Inferior parietal cortex (tissue), 1 donor: ENCODE data around the gene TSPAN9.

Experiments
- DNase-seq: peaks from one replicate; pipeline ENCODE4 v3.0.0-alpha.2; 2016; ENCODE audit errors: extremely low spot score

The TSPAN9 gene

DNA sequence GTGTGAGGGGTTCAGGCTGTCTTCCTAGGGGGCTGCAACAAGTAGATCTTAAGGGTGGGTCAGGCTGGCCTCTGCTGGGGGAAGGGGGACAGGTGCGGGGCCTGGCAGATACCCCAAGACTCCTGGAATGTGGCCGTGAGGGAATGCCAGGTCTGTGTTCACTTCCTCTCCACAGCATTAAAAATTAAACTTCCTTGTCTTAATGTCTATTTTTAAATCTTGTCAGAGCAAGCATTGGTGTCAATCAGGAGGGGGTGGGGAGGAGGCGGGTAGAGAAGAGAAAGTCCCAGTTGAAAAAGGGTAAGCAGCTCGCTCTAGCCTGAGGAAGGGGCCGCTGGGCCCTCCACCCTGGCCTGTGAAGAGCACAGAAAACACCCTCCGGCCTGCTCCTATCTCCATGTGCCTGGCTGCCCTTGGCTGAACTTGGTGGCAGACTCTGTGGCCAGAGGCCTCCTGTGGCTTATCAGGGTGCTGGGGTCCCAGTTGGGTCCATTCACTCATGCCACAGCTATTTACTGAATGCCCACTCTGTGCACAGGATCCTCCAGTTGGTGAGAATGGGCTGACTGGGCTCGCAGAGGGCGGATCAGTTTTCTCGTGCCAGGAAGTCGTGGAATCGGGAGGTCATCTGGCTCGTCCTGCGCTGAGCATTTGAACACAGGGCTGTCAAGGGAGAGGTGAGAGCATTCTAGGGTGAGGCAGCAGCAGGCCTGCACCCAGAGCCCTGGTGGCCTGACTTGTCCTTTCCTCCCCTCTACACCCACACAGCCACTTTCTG lies 128.8 kb downstream of the TSPAN9 start:
- no peak for DNase-seq

DNA sequence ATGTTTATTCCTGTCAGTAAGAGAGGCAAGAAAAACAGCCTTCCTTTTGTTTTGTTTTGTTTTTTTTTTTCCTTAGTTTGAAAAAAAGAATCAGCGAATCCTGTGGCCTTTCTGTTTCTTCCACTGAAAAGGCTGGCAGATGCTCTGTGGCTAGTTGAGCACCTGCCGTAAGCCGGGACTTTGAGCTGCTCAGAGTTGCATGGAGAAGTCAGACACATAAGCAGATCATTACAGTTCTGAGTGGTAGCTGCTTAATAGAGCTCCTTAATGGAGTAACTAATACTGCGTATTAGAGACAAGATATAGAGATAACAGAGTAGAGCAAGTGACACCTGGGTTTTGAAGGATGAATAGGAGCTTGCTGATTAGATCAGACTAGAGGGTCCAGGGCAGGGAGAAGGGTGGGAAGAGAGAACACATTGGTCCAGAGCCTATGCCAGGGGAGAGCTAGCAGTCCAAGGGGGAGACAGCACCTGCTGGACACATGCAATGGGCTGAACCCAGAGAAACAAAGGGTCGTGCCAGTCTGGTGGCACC lies 129.4 kb downstream of the TSPAN9 start:
- DNase-seq = no peak

DNA sequence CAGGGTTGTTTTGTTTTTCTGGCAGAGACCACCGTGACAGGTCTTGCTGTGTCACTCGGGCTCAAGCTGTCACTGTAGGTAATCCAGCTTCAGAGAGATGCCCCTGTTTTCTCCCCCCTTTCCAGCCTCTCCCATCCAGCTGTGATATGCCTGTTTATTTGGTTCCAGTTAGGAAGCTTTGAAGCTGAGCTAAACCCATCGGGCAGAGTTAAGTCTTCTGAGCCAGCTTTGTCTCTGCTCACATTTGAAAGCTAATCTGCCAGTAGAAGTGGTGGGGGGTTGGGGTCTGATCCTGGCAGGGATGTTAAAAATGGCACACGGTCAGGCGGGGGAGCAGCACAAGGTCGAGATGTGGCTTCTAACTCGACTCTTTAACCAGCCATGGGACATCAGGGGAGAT lies 130.0 kb downstream of the TSPAN9 start:
- DNase-seq = no peak

DNA sequence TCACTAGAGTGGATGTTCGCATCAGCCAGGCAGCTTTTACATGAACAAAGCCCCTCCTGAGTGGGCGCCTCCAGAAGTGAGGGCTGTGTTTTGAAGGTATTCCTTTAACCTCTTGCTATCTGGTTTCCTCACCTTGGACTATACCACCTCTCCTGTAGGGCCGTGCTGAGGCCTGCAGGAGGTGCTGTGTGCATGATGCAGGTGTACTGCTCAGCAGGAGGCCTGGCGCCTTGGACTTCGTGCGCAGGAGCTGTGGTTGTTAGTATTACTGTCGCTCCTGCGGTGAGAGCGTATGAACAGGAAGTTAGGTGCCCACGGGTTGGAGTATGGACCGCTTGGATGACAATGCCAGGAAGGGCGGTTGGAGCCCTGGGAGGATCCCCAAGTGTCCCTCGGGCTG lies 130.7 kb downstream of the TSPAN9 start:
- no peak for DNase-seq

DNA sequence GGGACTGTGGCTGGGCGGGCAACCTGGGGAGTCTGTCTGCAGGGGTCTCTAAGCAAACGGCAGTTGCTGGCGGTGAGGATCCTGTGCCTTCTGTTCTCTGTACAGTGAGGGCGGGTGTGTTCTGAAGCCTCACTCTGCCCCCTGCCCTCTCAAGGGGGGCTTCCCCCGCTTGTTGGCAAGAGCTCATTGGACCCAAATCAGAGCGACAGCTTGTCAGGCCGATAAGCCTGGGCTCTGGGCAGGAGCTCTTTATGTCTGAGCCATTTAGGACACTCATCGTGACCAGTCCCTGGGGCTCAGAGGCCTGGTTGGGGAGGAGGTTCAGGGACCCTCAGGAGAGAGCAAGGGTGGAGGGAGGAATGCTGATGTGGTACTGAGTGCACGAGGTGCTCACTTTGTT lies 136.0 kb downstream of the TSPAN9 start:
- DNase-seq = no peak

DNA sequence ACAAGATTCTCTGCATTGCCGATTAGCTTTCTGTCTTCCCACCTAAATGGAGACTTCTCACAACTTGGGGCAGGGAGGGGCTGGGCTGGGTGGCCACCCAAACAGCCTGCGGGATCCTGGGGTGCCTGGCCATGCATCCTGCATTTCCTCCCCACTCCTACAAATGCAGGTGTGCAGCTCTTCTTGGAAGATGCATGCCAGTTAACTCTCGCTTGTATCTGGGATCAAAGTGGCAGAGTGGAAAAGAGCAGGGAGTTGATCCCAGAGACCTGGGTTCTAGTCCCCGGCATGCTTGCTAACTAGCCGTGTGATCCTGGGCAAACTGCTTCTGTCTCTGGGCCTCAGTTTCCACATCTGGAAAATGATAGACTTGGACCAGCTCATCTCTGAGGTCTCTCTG lies 136.6 kb downstream of the TSPAN9 start:
- DNase-seq = no peak

DNA sequence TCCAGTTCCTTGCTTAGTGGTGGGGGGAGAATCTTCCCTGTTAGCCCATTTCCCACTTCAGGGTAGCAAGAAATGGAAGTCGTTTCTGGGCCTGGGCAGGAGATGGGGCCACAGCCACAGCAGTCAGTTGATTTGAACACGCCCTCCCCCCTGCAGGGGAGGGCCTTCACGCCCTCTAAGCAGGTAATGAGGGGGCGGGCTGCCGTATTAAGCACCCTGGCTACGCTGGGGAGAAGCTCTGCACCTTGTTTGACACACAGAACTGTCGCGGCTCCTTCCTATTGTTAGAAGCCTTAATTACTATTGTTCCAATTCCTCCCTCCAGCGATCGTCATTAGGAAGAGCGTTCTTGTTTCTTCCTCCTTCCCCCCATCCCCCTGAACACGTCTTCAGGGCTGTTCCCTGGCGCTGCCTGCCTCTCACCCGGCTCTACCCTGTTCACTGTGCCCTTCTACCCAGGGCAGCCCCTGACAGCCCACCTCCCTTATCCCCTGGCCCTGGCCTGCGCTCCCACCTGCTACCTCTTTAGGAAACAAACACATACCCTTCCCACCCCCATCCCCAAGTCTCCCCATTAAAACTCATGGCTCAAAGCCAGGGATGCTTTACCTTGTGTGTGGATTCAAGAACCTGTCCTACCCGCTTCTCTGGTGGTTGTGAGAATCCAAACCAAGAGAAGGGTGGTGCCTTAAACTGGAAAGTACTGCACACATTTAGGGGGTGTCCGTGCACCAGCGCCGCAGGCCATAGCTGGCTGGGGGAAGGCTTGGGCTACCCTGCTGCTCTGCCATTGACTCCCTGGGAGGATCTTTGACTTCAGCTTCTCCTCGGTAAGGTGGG lies 137.6 kb downstream of the TSPAN9 start:
- no peak for DNase-seq

DNA sequence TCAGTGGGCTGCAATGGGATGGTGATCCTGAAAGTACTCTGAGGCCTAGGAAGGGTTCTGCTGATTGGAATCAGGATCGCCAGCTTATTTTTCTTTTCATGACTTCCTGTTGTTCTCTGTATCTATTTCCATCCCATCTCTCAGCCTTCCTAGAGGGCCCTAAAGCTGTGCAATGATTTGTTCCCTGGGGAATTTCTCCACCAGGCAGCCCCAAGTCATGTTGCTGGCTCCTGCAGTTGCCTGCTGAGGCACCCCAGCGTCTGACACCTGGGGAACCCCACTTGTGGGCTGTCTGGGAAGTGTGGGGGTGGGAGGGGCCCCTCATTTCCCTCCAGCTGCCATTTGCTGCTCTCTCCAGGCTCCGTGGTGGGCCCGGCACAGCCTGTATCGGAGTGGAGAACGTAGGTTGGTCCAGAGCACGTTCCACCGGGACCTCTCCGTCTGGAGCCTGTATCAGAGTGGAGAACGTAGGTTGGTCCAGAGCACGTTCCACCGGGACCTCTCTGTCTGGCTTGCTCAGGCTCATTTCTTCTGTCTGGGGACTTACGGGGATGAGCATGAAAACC lies 138.3 kb downstream of the TSPAN9 start:
- DNase-seq = no peak

DNA sequence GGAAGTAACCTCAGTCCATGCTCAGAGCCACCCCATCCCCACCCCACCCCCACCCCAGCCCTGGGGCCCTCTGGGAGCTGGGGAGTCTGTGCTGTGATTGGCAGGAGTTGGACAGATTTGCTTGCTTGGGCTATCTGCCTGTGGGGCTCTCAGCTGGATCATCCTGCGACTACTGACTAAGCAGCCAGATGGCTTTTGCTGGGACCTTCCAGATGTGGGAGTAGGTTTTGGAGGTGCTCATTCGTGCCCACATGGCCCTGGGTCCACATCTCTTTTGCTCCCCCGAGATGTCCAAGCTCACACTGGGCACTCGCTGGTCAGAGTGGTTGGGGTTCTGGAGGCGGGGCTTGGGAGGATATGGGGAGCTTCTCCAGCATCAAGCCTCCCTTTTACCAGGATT lies 138.9 kb downstream of the TSPAN9 start:
- DNase-seq = no peak

DNA sequence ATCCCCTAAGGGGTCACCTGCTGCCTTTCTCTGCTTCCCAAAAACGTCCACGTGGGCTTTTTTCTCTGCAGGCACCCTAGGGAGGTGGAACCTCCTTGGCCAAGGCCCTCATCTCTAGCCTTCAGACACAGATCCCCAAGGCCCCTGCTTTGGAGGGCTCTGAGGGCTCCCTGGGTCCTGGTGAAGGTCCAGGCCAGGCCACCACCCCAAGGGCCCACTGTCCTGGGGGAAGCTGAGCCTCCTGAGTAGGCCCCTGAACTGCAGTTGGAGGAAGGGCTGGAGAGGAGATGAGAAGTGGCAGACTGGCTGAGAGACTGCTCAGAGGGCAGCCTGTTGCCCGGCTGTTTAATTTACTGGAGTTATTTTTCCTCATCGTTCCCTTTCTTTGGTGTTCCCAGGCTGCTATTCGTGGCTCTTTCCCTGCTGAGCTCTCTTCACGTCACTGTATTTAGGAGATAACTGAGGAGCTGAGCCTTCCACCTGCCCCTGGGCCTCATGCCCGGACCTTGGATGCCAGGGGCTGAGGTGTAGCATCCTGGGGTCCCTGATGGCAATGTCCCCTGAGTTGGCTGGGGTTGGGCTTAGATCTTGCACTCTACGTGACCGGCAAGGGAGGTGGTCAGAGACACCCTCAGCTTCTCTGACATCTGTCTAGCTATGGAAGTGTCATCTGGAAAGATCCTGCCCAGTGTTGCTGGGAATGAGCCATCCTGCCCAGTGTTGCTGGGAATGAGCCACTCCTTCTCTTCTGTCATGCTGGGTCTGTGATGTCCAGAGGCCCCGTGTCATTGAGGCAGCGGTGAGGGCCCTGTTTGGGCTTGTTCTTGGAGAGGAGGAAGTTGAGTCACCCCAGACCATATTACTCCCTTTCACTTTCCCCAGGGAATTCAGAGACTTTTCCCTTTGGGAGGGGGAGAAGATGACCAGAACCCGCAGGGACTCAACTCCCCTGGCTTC lies 139.8 kb downstream of the TSPAN9 start:
- no peak for DNase-seq

DNA sequence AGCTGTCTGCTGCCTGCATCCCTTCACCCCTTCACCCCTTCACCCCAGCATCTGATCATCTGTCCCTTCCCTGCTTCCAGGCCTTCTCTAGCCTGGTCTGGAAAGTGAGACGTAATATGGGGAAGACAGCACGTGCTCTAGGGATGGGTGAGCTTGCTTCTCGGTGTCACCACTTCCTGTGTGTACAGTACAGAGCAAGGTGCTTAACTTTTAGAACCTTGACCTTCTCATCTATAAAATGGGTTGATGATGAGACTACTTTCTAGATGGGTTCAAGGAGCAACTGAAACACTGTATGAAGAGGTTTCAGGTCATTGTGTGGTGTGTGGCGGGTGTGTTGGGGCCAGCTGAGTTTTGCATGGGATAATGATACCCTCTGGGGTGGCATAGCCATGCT lies 140.5 kb downstream of the TSPAN9 start:
- no peak for DNase-seq

DNA sequence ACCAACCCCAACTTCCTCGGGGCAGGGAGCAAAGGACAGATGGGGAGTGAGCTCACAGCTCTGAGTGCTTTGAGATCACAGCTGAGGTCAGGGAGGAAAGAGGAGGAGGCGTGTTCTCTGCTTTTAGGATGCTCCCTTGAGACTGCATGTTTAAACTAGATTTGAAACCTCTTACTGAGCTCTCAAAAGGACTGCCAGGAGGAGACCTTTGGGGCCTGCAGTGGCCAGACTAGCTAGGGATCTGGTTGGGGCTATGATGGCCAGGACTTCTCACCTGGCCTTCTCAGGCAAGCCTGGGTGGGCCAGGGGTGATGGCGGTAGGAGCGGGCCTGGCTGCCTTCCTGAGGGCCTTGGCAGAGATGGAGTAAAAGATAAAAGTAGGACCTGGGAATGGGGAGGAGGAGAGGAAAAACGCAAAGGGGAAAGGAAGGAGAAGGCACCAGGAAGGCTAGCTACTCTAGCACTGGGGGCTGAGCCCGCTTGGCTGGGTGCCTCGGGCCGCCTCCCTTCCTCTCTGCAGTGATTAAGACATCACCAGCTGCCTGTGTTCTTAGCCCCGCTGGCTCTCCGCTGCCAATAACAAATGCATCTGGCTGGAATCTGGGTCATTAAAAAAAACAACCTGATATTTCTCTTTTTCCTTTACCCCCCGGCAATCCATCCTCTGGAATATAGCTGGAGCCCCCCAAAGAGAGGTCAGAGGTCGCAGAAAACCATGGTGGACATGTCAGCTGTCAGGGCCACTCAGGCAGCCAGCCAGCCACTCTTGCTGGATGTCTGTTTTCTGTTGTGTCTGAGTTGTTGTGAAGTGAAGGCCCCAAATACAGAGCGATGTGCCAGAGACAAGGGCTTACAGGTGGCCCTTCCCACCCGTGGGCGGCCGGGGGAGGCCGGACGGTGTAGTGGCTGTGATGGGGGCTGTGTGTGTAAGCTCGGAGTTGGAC lies 141.3 kb downstream of the TSPAN9 start:
- DNase-seq = no peak

DNA sequence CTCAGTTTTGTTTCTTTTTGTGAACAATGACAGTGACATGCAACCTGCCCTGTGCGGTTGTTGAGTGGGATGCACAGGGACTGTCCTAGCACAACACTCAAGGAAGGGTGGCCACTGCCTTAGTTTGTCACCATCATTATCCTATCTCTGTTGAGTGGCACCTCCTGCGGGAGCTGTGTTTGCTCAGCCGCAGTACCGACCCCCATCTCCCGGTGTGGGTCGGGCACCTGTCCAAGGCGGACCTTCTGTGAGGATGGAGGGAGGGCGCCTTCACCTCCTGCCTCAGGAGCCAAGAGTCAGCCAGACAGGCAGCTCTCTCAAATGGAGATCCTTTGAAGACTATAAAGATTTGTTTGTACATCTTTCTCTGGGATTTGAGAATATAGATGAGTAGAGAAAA lies 142.1 kb downstream of the TSPAN9 start:
- DNase-seq = no peak

DNA sequence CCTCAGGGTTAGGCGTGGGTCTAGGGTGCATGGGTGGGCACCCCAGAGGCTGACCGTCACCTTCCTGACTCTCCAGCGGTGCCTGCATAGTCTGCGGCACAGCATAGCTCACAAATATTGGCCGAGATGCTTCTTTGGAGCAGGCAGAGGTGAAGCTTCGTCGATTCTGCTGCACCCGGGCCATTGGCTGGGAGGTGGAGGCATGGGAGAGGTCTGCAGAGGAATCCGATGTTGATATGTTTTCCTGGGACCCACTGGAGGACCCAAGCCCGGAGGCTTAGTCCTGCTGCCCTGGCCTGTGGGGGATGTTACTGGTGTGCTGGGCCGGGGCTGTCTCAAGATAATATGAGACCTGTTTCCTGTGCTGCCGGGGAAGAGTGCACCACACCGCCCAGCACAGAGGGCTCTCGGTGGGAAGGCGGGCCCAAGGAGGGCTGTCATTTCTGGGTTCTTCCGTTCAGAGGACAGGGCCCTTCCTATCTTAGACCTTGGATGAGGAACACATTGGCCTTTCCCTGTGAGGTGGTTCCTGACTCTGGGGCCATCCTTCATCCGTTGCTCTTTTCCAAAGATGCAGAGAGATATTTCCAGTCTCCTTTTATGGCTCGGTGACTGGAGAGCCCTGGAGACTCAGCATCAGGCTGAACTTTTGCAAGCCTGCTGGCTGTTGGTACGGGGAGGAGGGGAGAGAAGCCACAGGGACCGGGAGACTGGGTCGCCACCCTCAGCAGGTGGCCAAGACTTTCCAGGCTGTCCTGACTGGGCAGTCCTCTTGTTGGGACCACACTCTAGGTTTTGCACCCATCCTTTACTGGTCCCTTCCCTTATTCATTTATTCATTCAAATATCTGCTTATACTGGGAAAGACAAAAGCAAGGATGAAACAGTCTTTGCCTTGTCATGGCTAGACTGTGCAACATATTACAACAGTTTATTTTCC lies 143.5 kb downstream of the TSPAN9 start:
- DNase-seq = no peak

DNA sequence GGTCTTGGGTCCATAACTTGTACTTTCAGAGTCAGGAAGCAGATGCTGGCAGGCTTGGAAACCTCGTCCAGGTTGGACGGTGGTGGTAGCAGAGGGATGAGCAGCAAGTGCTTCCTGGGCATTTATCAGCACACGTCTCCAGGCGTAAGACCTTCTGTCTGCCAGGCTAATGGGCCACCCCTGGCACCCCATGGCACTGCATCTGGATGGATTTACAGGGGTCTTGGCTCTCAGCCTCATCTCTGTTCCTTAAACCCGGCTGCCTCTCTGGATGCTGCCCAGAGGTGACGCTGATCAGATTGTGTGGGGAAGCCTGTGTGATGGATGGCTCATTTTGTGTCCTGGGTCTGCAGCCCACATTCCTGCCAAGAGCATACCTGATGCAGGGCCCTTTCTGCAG lies 145.1 kb downstream of the TSPAN9 start:
- no peak for DNase-seq

DNA sequence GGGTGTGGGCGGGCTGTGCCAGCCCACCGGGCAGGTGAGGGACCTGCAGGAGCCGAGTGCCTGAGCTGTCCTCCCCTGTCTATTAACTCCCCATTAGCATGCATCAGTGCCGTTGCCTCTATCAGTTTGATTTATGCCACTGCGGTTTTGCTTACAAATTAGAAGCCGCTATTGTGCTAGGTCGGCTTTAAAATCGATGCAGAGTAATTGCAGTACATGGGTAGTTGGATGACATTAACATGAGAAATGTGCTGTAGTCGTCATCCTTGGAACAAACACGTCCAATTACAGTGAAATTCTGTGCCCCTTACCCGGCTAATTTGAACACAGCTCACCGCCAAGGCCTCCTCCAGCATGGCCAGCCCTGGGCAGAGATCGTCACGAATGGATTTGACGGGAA lies 145.8 kb downstream of the TSPAN9 start:
- DNase-seq = no peak

DNA sequence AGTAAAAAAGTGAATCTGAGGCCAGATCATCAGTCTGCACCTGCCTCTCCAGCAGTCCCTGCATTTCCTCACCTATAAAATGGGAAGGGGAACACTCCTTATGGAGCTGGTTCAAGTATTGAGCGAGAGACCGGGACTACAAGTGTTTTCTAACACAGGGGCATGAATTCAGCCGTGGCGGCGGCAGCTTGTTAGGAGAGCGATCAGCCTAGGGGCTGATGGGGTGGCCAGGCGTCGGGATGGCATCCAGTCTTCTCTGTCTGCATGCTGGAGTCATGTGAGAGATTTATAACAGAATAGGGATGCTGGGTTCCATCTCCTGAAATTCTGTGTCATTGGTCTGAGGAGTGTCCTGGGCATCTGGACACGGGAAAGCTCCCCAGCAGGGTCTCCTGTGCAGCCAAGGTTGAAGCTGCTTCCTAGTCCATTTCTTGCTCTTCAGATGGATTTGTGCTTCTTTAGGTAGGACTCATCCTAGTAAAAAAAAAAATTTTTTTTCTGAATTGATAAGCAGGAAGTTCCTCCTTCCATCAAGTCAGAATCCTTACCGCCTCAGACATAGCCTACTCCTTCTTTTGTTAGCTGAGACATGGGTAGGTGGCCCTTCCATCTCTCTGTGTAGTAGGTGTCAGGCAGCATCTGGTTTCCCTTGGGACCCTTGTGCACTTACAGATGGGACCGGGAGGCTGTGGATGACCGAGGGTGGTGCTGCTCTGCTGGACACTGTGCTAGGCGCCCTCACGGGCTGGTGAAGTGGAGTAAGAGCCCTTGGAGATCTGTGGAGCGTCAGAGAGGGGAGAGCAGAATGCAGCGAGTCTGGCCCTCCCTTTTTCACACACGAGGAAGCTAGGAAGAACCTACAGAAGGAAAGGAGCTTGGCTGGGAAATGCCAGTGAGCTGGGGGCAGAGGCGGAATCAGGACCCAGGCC lies 146.7 kb downstream of the TSPAN9 start:
- no peak for DNase-seq

DNA sequence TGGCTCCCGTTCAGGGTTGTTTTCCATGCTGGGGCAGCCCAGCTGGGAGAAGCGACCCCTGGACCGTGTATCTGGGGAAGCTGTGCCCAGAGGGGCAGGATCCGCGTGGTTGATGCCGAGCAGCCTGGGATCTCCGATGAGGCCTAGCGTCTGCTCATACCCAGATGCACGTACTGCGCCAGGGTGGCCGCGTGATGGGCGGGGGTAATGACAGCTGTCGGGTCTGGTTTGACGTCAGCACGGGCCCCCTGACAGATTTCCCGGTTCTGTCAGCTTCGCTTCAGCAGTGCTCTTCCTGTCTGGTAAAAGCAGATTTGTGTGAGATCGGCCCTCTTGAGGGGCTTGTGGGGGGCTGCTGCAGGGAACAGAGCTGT lies 147.3 kb downstream of the TSPAN9 start:
- DNase-seq = no peak
